ENCODE results near the gene DCDC1. TPM values are rescaled to one million over a fixed set of nuclear protein-coding genes. Genes with fewer than 3 reads are reported as not detected.
"Not testable (repeated sequence)": the region's sequence is repeated elsewhere in the genome, so short reads cannot be mapped to it uniquely, and the experiment has no call there.

DCDC1 gene
- total RNA-seq, 4 donors from 2014 or later: 0.32 TPM; not detected in 3

GRCh38 chr11:31303644-31304180 lies 65.8 kb downstream of the DCDC1 start:
- in situ Hi-C loops (cut with MboI; ENCODE audit: low pct_ligation_motif_present in 1 of 4, low pct_unique_long_range_greater_than_20kb in 1 of 4, low sequenced_read_pairs in 3 of 4) (no loop called here), intact Hi-C loops (cut with DNase I; ENCODE audit: low total_unique reads) (no loop called here)
- DNase-seq: no peak
- no peak overlapping the region for H3K27ac ChIP-seq
- WGBS, 2 donors (ENCODE audit: low coverage in 1 of 2): 51 to 59% methylated on average over 3 of the region's 3 CpGs
- H3K4me3 ChIP-seq: no peak overlapping the region
- H3K36me3 ChIP-seq: no peaks in the 10 kb centered on the region
- TF ChIP-seq CTCF (IDR thresholded peaks at IDR 0.05): no peak
- no peak for TF ChIP-seq EP300 (IDR thresholded peaks at IDR 0.05; ENCODE audit: low read depth)
- no peak for TF ChIP-seq POLR2AphosphoS5 (IDR thresholded peaks at IDR 0.05)
- TF ChIP-seq POLR2A (IDR thresholded peaks at IDR 0.05): no peak
- H3K27me3 ChIP-seq: no peaks in the 10 kb centered on the region
- no peaks in the 10 kb centered on the region for H3K4me1 ChIP-seq
- no peaks in the 10 kb centered on the region for H3K9me3 ChIP-seq

- Histone ChIP-seq H3K4me3 (no peak overlapping the region), H3K4me1 (no peaks in the 10 kb centered on the region), H3K27me3 (no peaks in the 10 kb centered on the region), H3K27ac (no peak overlapping the region), H3K9me3 (no peaks in the 10 kb centered on the region), H3K36me3 (no peaks in the 10 kb centered on the region)
- in situ Hi-C loops (cut with MboI; ENCODE audit: low pct_ligation_motif_present in 1 of 4, low pct_unique_long_range_greater_than_20kb in 1 of 4, low sequenced_read_pairs in 3 of 4) (no loop called here), intact Hi-C loops (cut with DNase I; ENCODE audit: low total_unique reads) (no loop called here)
- TF ChIP-seq POLR2AphosphoS5 (IDR thresholded peaks at IDR 0.05) (no peak), POLR2A (IDR thresholded peaks at IDR 0.05) (no peak), EP300 (IDR thresholded peaks at IDR 0.05; ENCODE audit: low read depth) (no peak), CTCF (IDR thresholded peaks at IDR 0.05) (no peak)
- 48 to 67% methylated on average over 5 of the region's 5 CpGs for WGBS, 2 donors (ENCODE audit: low coverage in 1 of 2)
- DNase-seq: no peak
Observed at GRCh38 chr11:31301549-31302510, 67.7 kb downstream of the DCDC1 start.

- H3K9me3 ChIP-seq: no peaks in the 10 kb centered on the region
- no peak for DNase-seq
- intact Hi-C loops (cut with DNase I; ENCODE audit: low total_unique reads): no loop called here
Observed at GRCh38 chr11:31295308-31295707, 74.2 kb downstream of the DCDC1 start.

GRCh38 chr11:31273527-31273926 lies 96.0 kb downstream of the DCDC1 start:
- H3K9me3 ChIP-seq; H3K27ac ChIP-seq; DNase-seq; in situ Hi-C loops (cut with MboI; ENCODE audit: low pct_ligation_motif_present in 1 of 4, low pct_unique_long_range_greater_than_20kb in 1 of 4, low sequenced_read_pairs in 3 of 4); H3K4me1 ChIP-seq; intact Hi-C loops (cut with DNase I; ENCODE audit: low total_unique reads); H3K27me3 ChIP-seq; H3K36me3 ChIP-seq; H3K4me3 ChIP-seq: not testable (repeated sequence)
- WGBS, 2 donors (ENCODE audit: low coverage in 1 of 2): 90 to 100% methylated on average over 2 to 3 of the region's 3 CpGs

More at GRCh38 chr11:31295308-31295707, 74.2 kb downstream of the DCDC1 start:
- Histone ChIP-seq H3K4me1 (no peaks in the 10 kb centered on the region), H3K27me3 (no peaks in the 10 kb centered on the region), H3K4me3 (no peak overlapping the region), H3K27ac (no peak overlapping the region), H3K36me3 (no peaks in the 10 kb centered on the region)
- no peak for TF ChIP-seq POLR2AphosphoS5 (IDR thresholded peaks at IDR 0.05)
- TF ChIP-seq CTCF (IDR thresholded peaks at IDR 0.05): no peak
- TF ChIP-seq EP300 (IDR thresholded peaks at IDR 0.05; ENCODE audit: low read depth): no peak
- TF ChIP-seq POLR2A (IDR thresholded peaks at IDR 0.05): no peak
- in situ Hi-C loops (cut with MboI; ENCODE audit: low pct_ligation_motif_present in 1 of 4, low pct_unique_long_range_greater_than_20kb in 1 of 4, low sequenced_read_pairs in 3 of 4): no loop called here
- 50 to 67% methylated on average over 2 to 3 of the region's 3 CpGs for WGBS, 2 donors (ENCODE audit: low coverage in 1 of 2)
